HepG2 (cell line): ENCODE data around the gene ANKRD37. TPM values are rescaled to one million over a fixed set of nuclear protein-coding genes. Genes with fewer than 3 reads are reported as not detected.
A peak's percentile ranks its signal among the peaks of the same experiment; 100 is the strongest.

Experiments used
- AHR ChIP-seq: IDR thresholded peaks from 2 replicates; pipeline ENCODE4 v1.6.1; 2018; ENCODE audit warnings: missing genetic modification reagents, missing compliant biosample characterization
- HNRNPK ChIP-seq: fragments of 200-400 bp; formaldehyde crosslinking; IDR thresholded peaks from 2 replicates; pipeline ENCODE4 v1.6.1; 2018; ENCODE audit warnings: low read length, low read depth, moderate library complexity, mild to moderate bottlenecking; ENCODE audit not compliant: poor library complexity, severe bottlenecking
- MAFG ChIP-seq: sonication (generic); formaldehyde crosslinking; IDR thresholded peaks from 2 replicates; pipeline ENCODE4 v1.5.1; 2020; ENCODE audit warnings: mild to moderate bottlenecking, missing genetic modification reagents
- NCOR1 ChIP-seq: fragments of 200-600 bp; sonication (generic); IDR thresholded peaks from 2 replicates; pipeline ENCODE4 v1.7.0; 2017; ENCODE audit warnings: antibody characterized with exemption, low read length, borderline replicate concordance
- ZFAT ChIP-seq: sonication (generic); formaldehyde crosslinking; conservative IDR thresholded peaks from 2 replicates; pipeline ENCODE4 v1.8.1; 2023; ENCODE audit warnings: missing genetic modification reagents, inconsistent platforms
- ZNF383 ChIP-seq: sonication (generic); formaldehyde crosslinking; IDR thresholded peaks from 2 replicates; pipeline ENCODE4 v1.4.0; 2020; ENCODE audit warnings: missing genetic modification reagents, mild to moderate bottlenecking, borderline replicate concordance
- ZNF496 ChIP-seq: sonication (generic); formaldehyde crosslinking; IDR thresholded peaks from 2 replicates; pipeline ENCODE4 v1.8.1; 2023; ENCODE audit warnings: mild to moderate bottlenecking, moderate library complexity, missing genetic modification reagents; ENCODE audit not compliant: insufficient replicate concordance
- polyA plus RNA-seq, 8 experiments: library from polyadenylated mRNA; depleted of rRNA in 3 of 8; stranded (reverse) in 7 of 8; unstranded in 1 of 8; fragments of >200 nt; fragmentation: Illumina TruSeq in 4 of 8; extraction: Trizol in 4 of 8; gene quantifications; 2 replicates each; pipeline versions ENCODE4 v1.2.1 to v1.2.3, GENCODE V29; 2011 to 2016; ENCODE audit warnings: low read depth in 4 of 8, missing spikeins in 1 of 8, mixed read lengths in 1 of 8; ENCODE audit not compliant: insufficient read depth in 1 of 8
- total RNA-seq, 5 experiments: library from RNA; depleted of rRNA; stranded (reverse); fragments of >200 nt; fragmentation: Illumina TruSeq; extraction: Trizol; gene quantifications; 2 replicates each; pipeline ENCODE4 v1.2.3, GENCODE V29; 2016; ENCODE audit warnings: low read depth in 1 of 5
- TF ChIP-seq, protein P1 (sequence below): sonication (generic); formaldehyde crosslinking; IDR thresholded peaks from 2 replicates; pipeline ENCODE4 v1.4.0; 2020; ENCODE audit warnings: missing genetic modification reagents
- TF ChIP-seq, protein P2 (sequence below): sonication (generic); formaldehyde crosslinking; IDR thresholded peaks from 2 replicates; pipeline ENCODE4 v1.5.0; 2020; ENCODE audit warnings: missing genetic modification reagents
- TF ChIP-seq, protein P3 (sequence below): sonication (generic); formaldehyde crosslinking; IDR thresholded peaks from 2 replicates; pipeline ENCODE4 v1.8.1; 2023; ENCODE audit warnings: mild to moderate bottlenecking, missing genetic modification reagents
- TF ChIP-seq, protein P4 (sequence below): sonication (generic); formaldehyde crosslinking; IDR thresholded peaks from 2 replicates; pipeline ENCODE4 v1.5.1; 2020; ENCODE audit warnings: missing genetic modification reagents, mild to moderate bottlenecking, borderline replicate concordance
- TF ChIP-seq, protein P5 (sequence below): sonication (generic); formaldehyde crosslinking; IDR thresholded peaks from 2 replicates; pipeline ENCODE4 v1.4.0; 2020; ENCODE audit warnings: missing genetic modification reagents
- TF ChIP-seq, protein P6 (sequence below): sonication (generic); formaldehyde crosslinking; IDR thresholded peaks from 2 replicates; pipeline ENCODE4 v1.5.0; 2020; ENCODE audit warnings: mild to moderate bottlenecking, missing genetic modification reagents
- TF ChIP-seq, protein P7 (sequence below): sonication (generic); formaldehyde crosslinking; IDR thresholded peaks from 2 replicates; pipeline ENCODE4 v1.5.0; 2020; ENCODE audit warnings: mild to moderate bottlenecking, missing genetic modification reagents, borderline replicate concordance

Gene ANKRD37
- total and polyA plus RNA-seq, 2 of the 13 experiments (the other 11 are each of a cell fraction or from before 2014, with no cell fraction given), result 2.2 to 51.4 TPM

DNA sequence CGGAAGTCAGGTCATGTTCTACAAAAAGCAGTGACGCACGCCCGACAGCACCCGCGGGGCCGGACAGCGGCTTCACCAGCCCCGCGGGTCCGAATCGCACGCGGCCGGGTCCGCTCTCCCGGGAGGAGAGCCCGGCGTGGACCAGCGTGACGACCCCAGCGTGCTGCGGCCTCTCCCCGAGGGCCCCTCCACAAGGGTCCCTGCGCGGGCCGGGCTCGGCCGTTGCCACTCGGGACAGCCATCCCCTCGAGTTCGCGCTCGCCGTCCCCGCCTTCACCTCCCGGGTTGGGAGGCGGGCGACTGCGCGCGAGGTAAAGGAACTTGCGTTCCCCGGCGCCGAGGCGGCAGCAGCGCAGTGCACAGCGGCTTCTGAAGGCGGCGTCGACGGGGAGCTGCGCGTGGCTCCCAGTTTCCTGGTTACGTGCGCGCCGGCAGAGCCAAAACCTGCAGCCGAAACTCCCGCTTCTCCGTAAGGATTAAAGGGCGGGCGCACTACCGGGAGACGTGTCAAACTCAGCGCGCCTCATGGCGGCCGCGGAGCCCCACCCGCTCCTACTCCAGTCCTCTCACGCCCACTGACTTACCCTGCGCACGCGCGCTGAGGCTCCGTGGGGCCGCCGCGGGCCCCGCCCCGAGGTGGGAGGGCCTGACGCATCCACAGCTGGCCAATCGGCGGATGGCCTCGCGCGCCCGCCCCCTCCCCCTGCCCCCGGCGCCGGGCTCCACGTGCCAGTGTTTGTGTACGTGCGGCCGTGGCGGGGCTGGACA is 501 bp upstream of the ANKRD37 start (continued):
- TF ChIP-seq, protein P1, sequence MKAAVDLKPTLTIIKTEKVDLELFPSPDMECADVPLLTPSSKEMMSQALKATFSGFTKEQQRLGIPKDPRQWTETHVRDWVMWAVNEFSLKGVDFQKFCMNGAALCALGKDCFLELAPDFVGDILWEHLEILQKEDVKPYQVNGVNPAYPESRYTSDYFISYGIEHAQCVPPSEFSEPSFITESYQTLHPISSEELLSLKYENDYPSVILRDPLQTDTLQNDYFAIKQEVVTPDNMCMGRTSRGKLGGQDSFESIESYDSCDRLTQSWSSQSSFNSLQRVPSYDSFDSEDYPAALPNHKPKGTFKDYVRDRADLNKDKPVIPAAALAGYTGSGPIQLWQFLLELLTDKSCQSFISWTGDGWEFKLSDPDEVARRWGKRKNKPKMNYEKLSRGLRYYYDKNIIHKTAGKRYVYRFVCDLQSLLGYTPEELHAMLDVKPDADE (CRISPR knock-in tag), result peak; percentile 96
- peak; percentile 35 for TF ChIP-seq HNRNPK
- TF ChIP-seq, protein P2, sequence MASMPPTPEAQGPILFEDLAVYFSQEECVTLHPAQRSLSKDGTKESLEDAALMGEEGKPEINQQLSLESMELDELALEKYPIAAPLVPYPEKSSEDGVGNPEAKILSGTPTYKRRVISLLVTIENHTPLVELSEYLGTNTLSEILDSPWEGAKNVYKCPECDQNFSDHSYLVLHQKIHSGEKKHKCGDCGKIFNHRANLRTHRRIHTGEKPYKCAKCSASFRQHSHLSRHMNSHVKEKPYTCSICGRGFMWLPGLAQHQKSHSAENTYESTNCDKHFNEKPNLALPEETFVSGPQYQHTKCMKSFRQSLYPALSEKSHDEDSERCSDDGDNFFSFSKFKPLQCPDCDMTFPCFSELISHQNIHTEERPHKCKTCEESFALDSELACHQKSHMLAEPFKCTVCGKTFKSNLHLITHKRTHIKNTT (CRISPR knock-in tag), result no peak
- TF ChIP-seq NCOR1, result peak; percentile 32; the same call in 1 of the 2 replicates
- TF ChIP-seq AHR (CRISPR knock-in tag), result peak; percentile 38
- TF ChIP-seq, protein P3, sequence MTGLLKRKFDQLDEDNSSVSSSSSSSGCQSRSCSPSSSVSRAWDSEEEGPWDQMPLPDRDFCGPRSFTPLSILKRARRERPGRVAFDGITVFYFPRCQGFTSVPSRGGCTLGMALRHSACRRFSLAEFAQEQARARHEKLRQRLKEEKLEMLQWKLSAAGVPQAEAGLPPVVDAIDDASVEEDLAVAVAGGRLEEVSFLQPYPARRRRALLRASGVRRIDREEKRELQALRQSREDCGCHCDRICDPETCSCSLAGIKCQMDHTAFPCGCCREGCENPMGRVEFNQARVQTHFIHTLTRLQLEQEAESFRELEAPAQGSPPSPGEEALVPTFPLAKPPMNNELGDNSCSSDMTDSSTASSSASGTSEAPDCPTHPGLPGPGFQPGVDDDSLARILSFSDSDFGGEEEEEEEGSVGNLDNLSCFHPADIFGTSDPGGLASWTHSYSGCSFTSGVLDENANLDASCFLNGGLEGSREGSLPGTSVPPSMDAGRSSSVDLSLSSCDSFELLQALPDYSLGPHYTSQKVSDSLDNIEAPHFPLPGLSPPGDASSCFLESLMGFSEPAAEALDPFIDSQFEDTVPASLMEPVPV (CRISPR knock-in tag), result peak; percentile 98
- TF ChIP-seq ZFAT (CRISPR knock-in tag), result 0 out of 2 replicates have a peak, but pooled peaks have one; percentile 63
- TF ChIP-seq ZNF383 (CRISPR knock-in tag), result no peak
- TF ChIP-seq, protein P4, sequence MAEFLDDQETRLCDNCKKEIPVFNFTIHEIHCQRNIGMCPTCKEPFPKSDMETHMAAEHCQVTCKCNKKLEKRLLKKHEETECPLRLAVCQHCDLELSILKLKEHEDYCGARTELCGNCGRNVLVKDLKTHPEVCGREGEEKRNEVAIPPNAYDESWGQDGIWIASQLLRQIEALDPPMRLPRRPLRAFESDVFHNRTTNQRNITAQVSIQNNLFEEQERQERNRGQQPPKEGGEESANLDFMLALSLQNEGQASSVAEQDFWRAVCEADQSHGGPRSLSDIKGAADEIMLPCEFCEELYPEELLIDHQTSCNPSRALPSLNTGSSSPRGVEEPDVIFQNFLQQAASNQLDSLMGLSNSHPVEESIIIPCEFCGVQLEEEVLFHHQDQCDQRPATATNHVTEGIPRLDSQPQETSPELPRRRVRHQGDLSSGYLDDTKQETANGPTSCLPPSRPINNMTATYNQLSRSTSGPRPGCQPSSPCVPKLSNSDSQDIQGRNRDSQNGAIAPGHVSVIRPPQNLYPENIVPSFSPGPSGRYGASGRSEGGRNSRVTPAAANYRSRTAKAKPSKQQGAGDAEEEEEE, result no peak
- TF ChIP-seq, protein P5, sequence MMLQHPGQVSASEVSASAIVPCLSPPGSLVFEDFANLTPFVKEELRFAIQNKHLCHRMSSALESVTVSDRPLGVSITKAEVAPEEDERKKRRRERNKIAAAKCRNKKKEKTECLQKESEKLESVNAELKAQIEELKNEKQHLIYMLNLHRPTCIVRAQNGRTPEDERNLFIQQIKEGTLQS (CRISPR knock-in tag), result peak; percentile 61
- TF ChIP-seq, protein P6, sequence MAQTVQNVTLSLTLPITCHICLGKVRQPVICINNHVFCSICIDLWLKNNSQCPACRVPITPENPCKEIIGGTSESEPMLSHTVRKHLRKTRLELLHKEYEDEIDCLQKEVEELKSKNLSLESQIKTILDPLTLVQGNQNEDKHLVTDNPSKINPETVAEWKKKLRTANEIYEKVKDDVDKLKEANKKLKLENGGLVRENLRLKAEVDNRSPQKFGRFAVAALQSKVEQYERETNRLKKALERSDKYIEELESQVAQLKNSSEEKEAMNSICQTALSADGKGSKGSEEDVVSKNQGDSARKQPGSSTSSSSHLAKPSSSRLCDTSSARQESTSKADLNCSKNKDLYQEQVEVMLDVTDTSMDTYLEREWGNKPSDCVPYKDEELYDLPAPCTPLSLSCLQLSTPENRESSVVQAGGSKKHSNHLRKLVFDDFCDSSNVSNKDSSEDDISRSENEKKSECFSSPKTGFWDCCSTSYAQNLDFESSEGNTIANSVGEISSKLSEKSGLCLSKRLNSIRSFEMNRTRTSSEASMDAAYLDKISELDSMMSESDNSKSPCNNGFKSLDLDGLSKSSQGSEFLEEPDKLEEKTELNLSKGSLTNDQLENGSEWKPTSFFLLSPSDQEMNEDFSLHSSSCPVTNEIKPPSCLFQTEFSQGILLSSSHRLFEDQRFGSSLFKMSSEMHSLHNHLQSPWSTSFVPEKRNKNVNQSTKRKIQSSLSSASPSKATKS (CRISPR knock-in tag), result peak; percentile 94; the same call in 1 of the 2 replicates
- no peak for TF ChIP-seq MAFG (CRISPR knock-in tag)
- TF ChIP-seq, protein P7, sequence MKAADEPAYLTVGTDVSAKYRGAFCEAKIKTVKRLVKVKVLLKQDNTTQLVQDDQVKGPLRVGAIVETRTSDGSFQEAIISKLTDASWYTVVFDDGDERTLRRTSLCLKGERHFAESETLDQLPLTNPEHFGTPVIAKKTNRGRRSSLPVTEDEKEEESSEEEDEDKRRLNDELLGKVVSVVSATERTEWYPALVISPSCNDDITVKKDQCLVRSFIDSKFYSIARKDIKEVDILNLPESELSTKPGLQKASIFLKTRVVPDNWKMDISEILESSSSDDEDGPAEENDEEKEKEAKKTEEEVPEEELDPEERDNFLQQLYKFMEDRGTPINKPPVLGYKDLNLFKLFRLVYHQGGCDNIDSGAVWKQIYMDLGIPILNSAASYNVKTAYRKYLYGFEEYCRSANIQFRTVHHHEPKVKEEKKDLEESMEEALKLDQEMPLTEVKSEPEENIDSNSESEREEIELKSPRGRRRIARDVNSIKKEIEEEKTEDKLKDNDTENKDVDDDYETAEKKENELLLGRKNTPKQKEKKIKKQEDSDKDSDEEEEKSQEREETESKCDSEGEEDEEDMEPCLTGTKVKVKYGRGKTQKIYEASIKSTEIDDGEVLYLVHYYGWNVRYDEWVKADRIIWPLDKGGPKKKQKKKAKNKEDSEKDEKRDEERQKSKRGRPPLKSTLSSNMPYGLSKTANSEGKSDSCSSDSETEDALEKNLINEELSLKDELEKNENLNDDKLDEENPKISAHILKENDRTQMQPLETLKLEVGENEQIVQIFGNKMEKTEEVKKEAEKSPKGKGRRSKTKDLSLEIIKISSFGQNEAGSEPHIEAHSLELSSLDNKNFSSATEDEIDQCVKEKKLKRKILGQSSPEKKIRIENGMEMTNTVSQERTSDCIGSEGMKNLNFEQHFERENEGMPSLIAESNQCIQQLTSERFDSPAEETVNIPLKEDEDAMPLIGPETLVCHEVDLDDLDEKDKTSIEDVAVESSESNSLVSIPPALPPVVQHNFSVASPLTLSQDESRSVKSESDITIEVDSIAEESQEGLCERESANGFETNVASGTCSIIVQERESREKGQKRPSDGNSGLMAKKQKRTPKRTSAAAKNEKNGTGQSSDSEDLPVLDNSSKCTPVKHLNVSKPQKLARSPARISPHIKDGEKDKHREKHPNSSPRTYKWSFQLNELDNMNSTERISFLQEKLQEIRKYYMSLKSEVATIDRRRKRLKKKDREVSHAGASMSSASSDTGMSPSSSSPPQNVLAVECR (CRISPR knock-in tag), result peak; percentile 99; the same call in 1 of the 2 replicates
- no peak for TF ChIP-seq ZNF496
